Muscle of leg (tissue), 11 donors: ENCODE data around the gene EIF5. TPM values are rescaled to one million over a fixed set of nuclear protein-coding genes. Genes with fewer than 3 reads are reported as not detected.

Source experiments
- DNase-seq: peaks from one replicate; pipeline ENCODE4 v3.0.0; 2013
- H3K27ac ChIP-seq: one replicate; pipeline ENCODE4 v1.5.1; 2013; ENCODE audit warnings: mild to moderate bottlenecking, low read length, control low read depth
- H3K27me3 ChIP-seq: one replicate; pipeline ENCODE4 v1.6.1; 2013; ENCODE audit warnings: low read length; ENCODE audit not compliant: control insufficient read depth, insufficient read depth
- H3K36me3 ChIP-seq: one replicate; pipeline ENCODE4 v1.6.1; 2013; ENCODE audit warnings: low read length; ENCODE audit not compliant: control insufficient read depth, insufficient read depth
- H3K4me1 ChIP-seq: one replicate; pipeline ENCODE4 v1.6.1; 2013; ENCODE audit warnings: low read length; ENCODE audit not compliant: control insufficient read depth, insufficient read depth
- H3K4me3 ChIP-seq: one replicate; pipeline ENCODE4 v1.5.1; 2013; ENCODE audit warnings: low read length, control low read depth
- H3K9me3 ChIP-seq: replicated peaks from 2 replicates; pipeline ENCODE4 v1.6.1; 2013; ENCODE audit warnings: low read depth, low read length; ENCODE audit not compliant: control insufficient read depth
- WGBS: methylation state at CpG from one replicate; pipeline ENCODE4 v1.1.5; 2013; ENCODE audit warnings: missing lambda C conversion rate; ENCODE audit not compliant: insufficient coverage; 5-methylcytosine and 5-hydroxymethylcytosine counted together
- polyA plus RNA-seq, 8 donors: library from polyadenylated mRNA; unstranded; fragments of 120-200 nt; gene quantifications; one replicate each; pipeline versions ENCODE4 v1.2.1 to v1.2.3, GENCODE V29; 2013; ENCODE audit warnings: inconsistent platforms in 1 of 8, low replicate concordance in 1 of 8; ENCODE audit not compliant: insufficient read length in 8 of 8, insufficient read depth in 1 of 8
- total RNA-seq: library from RNA; stranded (reverse); fragments of 120-200 nt; gene quantifications from one replicate; pipeline ENCODE4 v1.2.4, GENCODE V29; 2013

Gene EIF5
- total and polyA plus RNA-seq, 9 donors, result 99.8 to 208 (median 194) TPM

DNA sequence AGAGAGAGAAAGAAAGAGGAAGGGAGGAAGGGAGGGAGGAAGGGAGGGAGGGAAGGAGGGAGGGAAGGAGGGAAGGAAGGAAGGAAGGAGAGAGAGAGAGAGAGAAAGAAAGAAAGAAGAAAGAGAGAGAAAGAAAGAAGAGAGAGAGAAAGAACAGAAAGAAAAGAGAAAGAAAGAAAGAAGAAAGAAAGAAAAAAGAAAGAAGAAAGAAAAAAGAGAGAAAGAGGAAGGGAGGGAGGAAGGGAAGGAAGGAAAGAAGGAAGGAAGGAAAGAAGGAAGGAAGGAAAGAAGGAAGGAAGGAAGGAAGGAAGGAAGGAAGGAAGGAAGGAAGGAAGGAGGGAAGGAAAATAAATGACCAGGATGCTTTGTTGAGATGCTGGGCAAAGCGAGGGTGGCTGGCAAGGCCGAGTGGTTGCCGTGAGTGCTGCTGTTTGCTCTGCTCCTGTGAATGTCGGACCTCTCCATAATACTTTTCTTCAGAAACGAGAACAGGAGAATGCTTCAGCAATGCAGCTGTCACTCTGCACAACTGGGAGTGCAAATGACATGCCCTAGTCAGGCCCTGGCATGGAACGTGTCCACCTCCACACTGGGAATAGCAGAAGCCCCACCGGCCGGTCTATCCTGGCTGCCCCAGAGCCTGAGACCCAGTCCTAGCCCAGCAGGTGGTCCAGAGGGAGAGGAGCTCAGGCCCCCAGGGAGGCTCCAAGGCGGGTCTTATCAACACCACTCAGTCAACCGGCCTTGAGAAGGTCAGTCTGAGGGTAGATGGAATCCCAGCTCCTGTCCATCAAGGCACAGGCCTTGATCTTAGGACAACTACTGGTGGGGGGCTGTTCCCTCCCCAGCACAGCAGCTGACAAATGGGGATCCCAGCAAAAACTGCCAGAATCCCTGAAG lies 25.1 kb upstream of the EIF5 start:
- Histone ChIP-seq H3K36me3 (no peaks in the 10 kb centered on the region), H3K9me3 (peaks cover 3% of the 10 kb centered on the region), H3K27ac (no peak overlapping the region), H3K4me1 (peaks cover 5% of the 10 kb centered on the region), H3K4me3 (no peak overlapping the region), H3K27me3 (no peaks in the 10 kb centered on the region)
- peak; percentile 13 for DNase-seq
- 78% methylated on average over 7 of the region's 10 CpGs for WGBS

DNA sequence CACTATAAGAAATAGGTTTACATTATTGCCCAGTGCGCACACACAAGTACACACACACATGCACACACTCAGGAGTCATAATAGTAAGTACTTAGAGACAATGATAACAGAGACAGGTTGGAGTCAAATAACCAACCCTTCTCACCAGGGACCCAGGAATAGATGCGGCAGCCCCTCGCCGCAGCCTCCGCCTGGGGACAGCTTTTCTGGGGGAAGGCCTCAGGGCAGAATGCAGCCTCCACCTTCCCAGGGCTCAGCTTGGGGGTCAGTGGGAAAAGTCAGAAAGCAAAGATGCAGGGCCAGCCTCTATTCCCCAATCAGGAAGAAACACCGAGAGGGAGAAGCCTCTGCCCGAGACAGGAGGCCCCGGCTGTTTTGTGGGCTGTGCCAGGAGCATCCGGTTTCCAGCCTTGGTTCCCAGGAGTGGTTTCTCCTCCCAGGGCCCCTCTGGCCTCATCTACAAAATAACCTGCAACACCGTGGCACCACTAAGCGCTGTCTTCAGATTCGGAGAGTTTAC lies 23.4 kb upstream of the EIF5 start:
- H3K4me3 ChIP-seq, result no peak overlapping the region
- H3K36me3 ChIP-seq, result no peaks in the 10 kb centered on the region
- peaks cover 8% of the 10 kb centered on the region for H3K4me1 ChIP-seq
- H3K27ac ChIP-seq, result no peak overlapping the region
- 44% methylated on average over 9 of the region's 12 CpGs for WGBS
- DNase-seq, result no peak
- H3K9me3 ChIP-seq, result peaks cover 3% of the 10 kb centered on the region
- no peaks in the 10 kb centered on the region for H3K27me3 ChIP-seq

- Histone ChIP-seq H3K36me3 (no peaks in the 10 kb centered on the region), H3K27ac (no peak overlapping the region), H3K9me3 (peaks cover 3% of the 10 kb centered on the region), H3K4me3 (no peak overlapping the region), H3K27me3 (no peaks in the 10 kb centered on the region), H3K4me1 (peaks cover 8% of the 10 kb centered on the region)
- 88% methylated on average over 21 of the region's 31 CpGs for WGBS
- DNase-seq, result no peak
These were observed 22.7 kb upstream of the EIF5 start for GRCh38 chr14:103311171-103311997.

DNA sequence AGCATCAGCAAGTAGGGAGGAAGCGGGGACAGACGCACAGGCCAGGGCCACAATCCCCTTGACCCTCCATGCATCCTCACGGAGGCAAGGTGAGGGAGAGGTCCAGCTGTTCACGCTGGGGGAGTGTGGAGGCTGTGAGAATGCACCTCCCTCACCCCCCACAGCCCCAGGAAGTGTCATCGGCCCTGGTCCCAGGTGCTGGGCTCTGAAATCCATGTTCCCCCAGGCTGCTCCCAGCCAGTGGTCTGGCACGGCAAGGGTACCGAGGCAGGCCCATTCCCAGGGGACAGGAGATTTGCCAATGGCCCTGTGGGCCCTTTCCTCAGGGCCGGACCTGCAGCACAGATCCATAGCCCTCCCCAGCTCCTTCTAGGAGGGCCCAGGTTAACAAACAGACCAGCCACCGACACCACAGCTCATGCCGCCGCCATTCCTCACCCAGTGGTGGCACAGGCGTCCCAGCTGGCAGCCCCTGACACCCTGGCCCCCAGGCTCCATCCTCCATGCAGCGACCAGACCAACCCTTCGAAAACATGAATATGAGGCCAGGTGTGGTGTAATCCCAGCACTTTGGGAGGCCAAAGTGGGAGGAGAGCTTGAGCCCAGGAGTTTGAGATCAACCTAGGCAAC lies 21.9 kb upstream of the EIF5 start:
- H3K27ac ChIP-seq, result no peak overlapping the region
- DNase-seq, result no peak
- H3K27me3 ChIP-seq, result no peaks in the 10 kb centered on the region
- H3K4me1 ChIP-seq, result peaks cover 8% of the 10 kb centered on the region
- no peaks in the 10 kb centered on the region for H3K36me3 ChIP-seq
- peaks cover 1% of the 10 kb centered on the region for H3K9me3 ChIP-seq
- 89% methylated on average over 6 of the region's 14 CpGs for WGBS
- H3K4me3 ChIP-seq, result no peak overlapping the region

DNA sequence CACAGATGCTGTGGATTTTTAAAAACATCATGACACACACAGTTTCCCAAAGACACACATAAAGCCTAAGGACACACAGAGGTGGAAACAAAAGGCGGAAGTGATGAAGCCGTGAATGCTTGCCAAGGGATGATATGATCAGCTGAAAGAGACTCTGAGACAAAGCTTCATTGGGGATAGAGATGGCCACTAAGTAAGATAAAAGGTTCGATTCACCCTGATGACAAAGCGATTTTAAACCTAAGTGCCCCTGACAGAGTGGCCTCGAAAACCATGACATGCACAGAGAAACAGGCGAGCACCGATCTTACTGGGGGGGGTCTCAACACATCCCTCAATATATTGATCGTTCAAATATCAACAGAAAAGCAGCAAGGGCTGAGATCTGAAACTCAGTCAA lies 20.3 kb upstream of the EIF5 start:
- H3K36me3 ChIP-seq, result no peaks in the 10 kb centered on the region

DNA sequence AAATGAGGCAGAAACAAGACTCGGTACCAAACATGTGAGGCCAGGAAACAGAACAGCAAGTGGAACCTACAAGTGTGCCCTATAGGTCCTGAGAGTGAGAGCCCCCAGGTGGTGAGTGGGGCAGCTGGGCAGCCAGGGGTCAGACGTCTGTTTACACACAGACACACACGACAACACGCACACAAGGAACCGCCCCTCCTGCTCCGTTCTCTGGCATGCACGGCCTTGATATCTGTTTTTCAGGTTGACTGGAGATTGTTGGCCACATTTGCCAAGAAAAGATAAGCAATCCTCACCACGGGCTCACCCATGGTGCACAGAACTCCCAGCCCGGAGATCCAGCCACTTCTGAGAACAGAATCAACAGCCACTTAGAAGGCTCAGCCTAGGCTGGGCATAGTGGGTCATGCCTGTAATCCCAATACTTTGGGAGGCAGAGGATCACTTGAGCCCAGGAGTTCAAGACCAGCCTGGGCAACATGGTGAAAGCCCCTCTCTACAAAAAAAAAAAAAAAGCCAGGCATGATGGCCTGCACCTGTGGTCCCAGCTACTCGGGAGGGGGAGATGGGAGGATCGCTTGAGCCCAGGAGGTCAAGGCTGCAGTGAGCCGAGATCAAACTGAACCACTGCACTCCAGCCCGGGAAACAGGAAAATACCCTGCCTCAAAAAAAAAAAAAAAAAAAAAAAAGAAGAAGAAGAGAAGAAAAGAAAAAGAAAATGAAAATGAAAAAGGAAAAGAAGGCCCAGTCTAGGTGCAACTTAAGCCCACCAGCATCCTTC lies 19.4 kb upstream of the EIF5 start:
- 54% methylated on average over 2 of the region's 13 CpGs for WGBS
- Histone ChIP-seq H3K4me1 (peaks cover 3% of the 10 kb centered on the region), H3K4me3 (no peak overlapping the region), H3K9me3 (no peaks in the 10 kb centered on the region), H3K36me3 (no peaks in the 10 kb centered on the region), H3K27ac (no peak overlapping the region), H3K27me3 (peaks cover 2% of the 10 kb centered on the region)
- no peak for DNase-seq

More for the DNA sequence above, 20.3 kb upstream of the EIF5 start:
- Histone ChIP-seq H3K4me3 (no peak overlapping the region), H3K27ac (no peak overlapping the region), H3K27me3 (peaks cover 2% of the 10 kb centered on the region), H3K4me1 (peaks cover 8% of the 10 kb centered on the region), H3K9me3 (no peaks in the 10 kb centered on the region)
- 83% methylated on average over 6 of the region's 8 CpGs for WGBS
- DNase-seq, result peak; percentile 27

GRCh38 chr14:103315351-103315911 lies 18.6 kb upstream of the EIF5 start:
- Histone ChIP-seq H3K27me3 (peaks cover 2% of the 10 kb centered on the region), H3K27ac (no peak overlapping the region), H3K9me3 (no peaks in the 10 kb centered on the region), H3K4me1 (peaks cover 3% of the 10 kb centered on the region), H3K36me3 (no peaks in the 10 kb centered on the region), H3K4me3 (no peak overlapping the region)
- peak; percentile 32 for DNase-seq
- WGBS, result 56% methylated on average over 10 of the region's 14 CpGs

- H3K4me1 ChIP-seq, result peaks cover 3% of the 10 kb centered on the region
- no peak overlapping the region for H3K4me3 ChIP-seq
- H3K9me3 ChIP-seq, result no peaks in the 10 kb centered on the region
- no peaks in the 10 kb centered on the region for H3K36me3 ChIP-seq
- H3K27me3 ChIP-seq, result peaks cover 2% of the 10 kb centered on the region
- DNase-seq, result no peak
- H3K27ac ChIP-seq, result no peak overlapping the region
- WGBS, result 93% methylated on average over 11 of the region's 11 CpGs
These were observed 18.1 kb upstream of the EIF5 start for GRCh38 chr14:103315941-103316340.

DNA sequence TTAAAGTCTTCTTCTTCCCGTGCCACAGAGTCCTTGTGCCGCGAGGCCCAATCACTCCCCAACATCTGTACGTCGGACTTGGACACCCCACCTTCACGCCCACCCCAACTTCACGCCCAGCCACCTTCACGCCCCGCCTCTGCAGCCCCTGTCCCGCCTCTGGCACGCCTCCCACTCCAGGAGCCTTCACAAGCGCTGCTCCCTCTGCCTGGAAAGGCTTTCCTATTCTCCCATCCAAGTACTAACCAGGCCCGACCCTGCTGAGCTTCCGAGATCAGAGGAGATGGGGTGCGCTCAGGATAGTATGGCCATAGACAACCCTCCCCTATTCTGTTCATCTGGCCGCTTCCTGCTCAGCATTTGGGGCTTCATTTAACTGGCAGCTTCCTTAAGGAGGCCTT lies 17.3 kb upstream of the EIF5 start:
- Histone ChIP-seq H3K27me3 (peaks cover 2% of the 10 kb centered on the region), H3K9me3 (no peaks in the 10 kb centered on the region), H3K36me3 (no peaks in the 10 kb centered on the region), H3K27ac (no peak overlapping the region), H3K4me3 (no peak overlapping the region), H3K4me1 (peaks cover 3% of the 10 kb centered on the region)
- WGBS, result 70% methylated on average over 16 of the region's 16 CpGs
- DNase-seq, result no peak
